Measurements from ENCODE around the gene DGKB.

DNA sequence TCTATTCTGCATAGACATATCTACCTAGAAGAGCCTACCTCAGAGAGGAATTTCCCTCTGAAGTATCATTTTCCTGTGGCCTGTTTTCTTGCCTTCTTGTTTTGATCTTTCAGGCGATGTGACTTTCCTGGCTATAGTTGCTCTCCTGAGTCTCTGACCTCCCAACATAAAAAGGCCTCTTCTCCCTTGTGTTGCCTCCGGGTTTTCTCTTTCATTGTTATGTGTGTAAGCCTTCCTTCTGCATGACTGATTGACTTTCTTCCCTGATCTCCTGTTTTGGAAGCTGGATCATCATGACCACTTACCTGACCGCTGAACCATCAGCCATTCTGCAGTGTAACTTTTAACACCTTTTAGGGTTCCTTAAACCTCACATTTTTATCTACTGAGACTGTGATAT, 471.6 kb downstream of the DGKB start:
- TF ChIP-seq, protein P1, sequence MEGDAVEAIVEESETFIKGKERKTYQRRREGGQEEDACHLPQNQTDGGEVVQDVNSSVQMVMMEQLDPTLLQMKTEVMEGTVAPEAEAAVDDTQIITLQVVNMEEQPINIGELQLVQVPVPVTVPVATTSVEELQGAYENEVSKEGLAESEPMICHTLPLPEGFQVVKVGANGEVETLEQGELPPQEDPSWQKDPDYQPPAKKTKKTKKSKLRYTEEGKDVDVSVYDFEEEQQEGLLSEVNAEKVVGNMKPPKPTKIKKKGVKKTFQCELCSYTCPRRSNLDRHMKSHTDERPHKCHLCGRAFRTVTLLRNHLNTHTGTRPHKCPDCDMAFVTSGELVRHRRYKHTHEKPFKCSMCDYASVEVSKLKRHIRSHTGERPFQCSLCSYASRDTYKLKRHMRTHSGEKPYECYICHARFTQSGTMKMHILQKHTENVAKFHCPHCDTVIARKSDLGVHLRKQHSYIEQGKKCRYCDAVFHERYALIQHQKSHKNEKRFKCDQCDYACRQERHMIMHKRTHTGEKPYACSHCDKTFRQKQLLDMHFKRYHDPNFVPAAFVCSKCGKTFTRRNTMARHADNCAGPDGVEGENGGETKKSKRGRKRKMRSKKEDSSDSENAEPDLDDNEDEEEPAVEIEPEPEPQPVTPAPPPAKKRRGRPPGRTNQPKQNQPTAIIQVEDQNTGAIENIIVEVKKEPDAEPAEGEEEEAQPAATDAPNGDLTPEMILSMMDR (IDR thresholded peaks at IDR 0.05): no peak
- TF ChIP-seq POLR2AphosphoS5 (IDR thresholded peaks at IDR 0.05; ENCODE audit: low read depth, low read length) (no peak), SIN3A (IDR thresholded peaks at IDR 0.05; ENCODE audit: borderline replicate concordance, insufficient read depth, low read depth, low read length) (no peak), TCF7L2 (IDR thresholded peaks at IDR 0.05; ENCODE audit: low read depth, low read length) (no peak)
